HPDE6-E6E7 (cell line): ENCODE data around the gene DNTT.

Source experiments
- DNase-seq: peaks from one replicate; pipeline ENCODE4 v3.0.0; 2011; ENCODE audit warnings: missing footprints; ENCODE audit errors: extremely low spot score

The DNTT gene

DNA sequence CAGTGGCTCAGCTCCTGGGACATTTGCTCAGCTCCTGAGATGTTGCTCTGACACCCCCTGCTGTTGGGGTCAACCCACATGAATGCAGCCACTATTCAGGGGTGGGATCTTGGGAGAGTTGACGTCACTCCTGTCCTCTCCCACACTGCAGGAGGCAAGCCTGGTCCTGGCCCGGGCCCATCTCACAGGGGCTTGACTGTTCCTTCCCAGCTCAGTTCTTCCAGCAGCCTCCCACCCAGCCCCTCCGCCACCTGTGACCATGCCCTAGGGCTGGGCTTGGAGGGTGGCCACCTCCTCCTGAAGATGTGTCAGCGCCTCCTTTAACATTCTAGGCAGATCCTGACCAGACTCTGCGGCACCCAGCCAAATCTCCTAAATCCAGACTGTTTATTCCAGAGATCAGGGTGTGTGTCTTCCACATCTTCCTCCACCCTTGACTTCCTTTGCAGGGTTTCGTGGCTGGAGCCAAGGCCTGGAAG is 73.6 kb downstream of the DNTT start:
- DNase-seq = no peak

DNA sequence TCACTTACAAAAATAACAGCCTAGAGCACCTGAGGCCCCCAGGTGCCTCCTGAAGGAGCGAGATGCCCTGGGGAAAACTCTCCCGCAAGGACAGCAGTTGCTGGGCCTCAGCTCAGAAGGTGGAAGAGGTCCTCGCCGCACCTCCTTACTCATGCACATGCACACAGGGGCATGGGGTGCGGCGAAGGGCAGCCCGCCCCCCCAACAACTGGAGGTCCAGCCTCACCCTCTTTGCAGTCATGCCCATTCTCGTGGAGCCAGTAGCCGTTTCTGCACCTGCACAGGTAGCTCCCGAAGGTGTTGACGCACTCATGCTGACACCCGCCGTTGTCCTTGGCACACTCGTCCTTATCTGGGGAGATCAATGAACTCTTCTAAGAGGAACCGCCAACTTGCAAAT is 74.5 kb downstream of the DNTT start:
- no peak for DNase-seq

DNA sequence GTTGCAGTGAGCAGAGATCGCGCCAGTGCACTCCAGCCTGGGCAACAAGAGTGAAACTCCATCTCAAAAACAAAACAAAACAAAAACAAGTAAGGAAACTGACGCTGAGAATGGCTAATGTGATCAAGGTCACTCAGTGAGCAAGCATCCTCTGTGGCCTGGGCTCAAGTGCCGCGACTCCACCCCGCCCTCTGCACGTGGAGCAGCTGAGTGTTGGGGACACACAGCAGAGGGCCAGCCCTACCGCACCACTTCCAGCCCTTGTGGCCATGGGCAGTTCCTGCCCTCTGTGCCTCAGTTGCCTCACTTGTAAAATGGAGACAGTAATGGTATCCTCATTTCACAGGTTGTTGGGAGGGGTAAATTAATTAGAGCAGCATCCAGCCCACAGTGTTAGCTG is 75.5 kb downstream of the DNTT start:
- DNase-seq = no peak

DNA sequence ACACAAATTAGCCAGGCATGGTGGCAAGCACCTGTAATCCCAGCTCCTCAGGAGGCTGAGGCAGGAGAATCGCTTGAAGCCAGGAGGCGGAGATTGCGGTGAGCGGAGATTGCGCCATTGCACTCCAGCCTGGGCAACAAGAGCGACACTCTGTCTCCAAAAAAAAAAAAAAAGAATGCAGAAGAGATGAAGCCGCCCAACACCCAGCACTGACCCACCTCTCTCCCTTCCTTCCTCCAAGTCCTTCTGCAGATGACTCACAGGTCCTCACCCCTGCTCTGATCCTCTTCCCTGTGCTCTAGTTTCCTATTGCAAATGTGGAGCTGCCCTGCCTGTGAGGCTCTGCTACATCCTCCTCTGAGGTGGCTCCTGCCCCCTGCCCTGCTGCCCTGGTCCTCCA is 76.6 kb downstream of the DNTT start:
- no peak for DNase-seq

DNA sequence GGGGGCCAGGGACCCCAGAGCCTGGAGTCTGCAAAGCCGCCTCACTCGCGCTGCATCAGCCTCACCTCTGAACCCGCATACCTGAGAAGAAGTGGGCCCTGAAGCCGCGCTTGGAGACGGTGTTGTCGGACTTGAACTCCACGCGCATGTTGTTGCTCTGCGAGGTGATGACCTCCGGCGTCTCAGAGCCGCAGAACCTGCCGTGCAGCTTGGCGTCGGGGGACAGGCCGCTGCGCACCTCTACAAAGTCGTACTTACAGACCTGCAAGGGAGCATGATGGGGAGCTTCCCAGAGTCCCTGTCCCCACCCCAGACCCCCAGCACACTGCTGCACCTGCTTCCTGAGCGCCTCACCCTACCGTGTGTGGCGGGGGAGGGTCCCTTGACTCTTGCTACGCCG is 80.3 kb downstream of the DNTT start:
- DNase-seq = no peak

DNA sequence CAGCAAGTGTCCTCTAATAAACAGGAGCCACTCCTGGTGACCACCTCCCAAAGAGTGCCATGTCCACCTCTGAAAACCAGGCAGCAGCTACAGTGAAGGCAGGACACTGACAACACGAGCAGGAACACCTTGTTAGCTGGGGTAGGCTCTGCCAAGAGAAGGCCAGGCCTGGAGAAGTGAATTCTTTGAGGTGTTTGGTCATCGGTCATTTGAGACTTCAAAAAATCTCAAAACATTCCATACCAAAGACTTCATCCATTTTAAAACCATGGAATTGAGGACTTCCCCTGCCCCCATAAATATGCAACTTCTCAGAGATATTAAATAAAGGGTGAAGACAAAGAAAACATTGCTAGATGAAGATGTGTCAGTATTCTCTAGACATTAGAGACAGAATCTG is 82.9 kb downstream of the DNTT start:
- no peak for DNase-seq

DNA sequence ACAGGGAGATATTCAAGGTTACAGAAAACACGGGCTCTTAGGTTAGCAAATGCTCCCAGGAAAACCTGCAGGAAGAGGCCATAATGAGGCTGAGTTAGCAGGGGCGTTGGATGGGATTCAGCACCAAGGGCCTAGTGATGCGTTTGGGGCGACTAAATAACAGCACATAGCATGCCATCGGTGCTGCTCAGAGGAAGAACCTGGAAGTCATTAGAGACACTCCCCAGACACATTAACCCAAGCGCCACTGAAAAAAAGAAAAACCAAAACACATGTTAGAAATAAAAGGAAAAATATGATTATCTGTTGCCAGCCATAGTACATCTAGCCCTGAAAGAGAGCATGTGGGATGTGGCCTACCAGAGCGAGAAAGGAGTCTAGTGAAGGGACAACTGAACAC is 83.4 kb downstream of the DNTT start:
- no peak for DNase-seq
